K562 (cell line): ENCODE measurements around the gene CDADC1.

Experiments
- CBX2 ChIP-seq: fragments of 200-600 bp; sonication (generic); IDR thresholded peaks from one replicate; pipeline ENCODE4 v1.6.1; 2012; ENCODE audit warnings: mild to moderate bottlenecking, low read length, inconsistent platforms; ENCODE audit not compliant: insufficient read depth, poor library complexity, severe bottlenecking
- DPF2 ChIP-seq: fragments of 450-650 bp; IDR thresholded peaks from 2 replicates; pipeline ENCODE4 v1.6.1; 2016
- RHOXF2B ChIP-seq: fragments of 250-450 bp; sonication (Bioruptor Pico); conservative IDR thresholded peaks from 2 replicates; pipeline ENCODE4 v1.5.1; 2021
- SMAD1 ChIP-seq: fragments of 150-350 bp; IDR thresholded peaks from 2 replicates; pipeline ENCODE4 v1.6.1; 2014; ENCODE audit warnings: low read length, low read depth; ENCODE audit not compliant: partially characterized antibody
- SNAPC5 ChIP-seq: fragments of 250-450 bp; sonication (Bioruptor Pico); IDR thresholded peaks from 2 replicates; pipeline ENCODE4 v1.8.0; 2021; ENCODE audit warnings: moderate library complexity, mild to moderate bottlenecking, inconsistent platforms
- YY1 ChIP-seq, 3 experiments: IDR thresholded peaks; 2 replicates each; pipeline ENCODE4 v1.6.1; 2011; ENCODE audit warnings: low read length in 2 of 3, mild to moderate bottlenecking in 2 of 3, moderate library complexity in 2 of 3, borderline replicate concordance in 1 of 3, control low read depth in 1 of 3, low read depth in 1 of 3; ENCODE audit not compliant: insufficient read depth in 3 of 3, insufficient replicate concordance in 2 of 3, control insufficient read depth in 1 of 3, insufficient read length in 1 of 3; ENCODE audit errors: extremely low read depth in 1 of 3
- TF ChIP-seq, protein P1 (sequence below): fragments of 250-450 bp; sonication (Bioruptor Pico); IDR thresholded peaks from 2 replicates; pipeline ENCODE4 v1.8.0; 2022; ENCODE audit warnings: inconsistent platforms
- TF ChIP-seq, protein P2 (sequence below): sonication (generic); formaldehyde crosslinking; IDR thresholded peaks from 2 replicates; pipeline ENCODE4 v1.9.0; 2022; ENCODE audit warnings: mild to moderate bottlenecking, missing genetic modification reagents
- TF ChIP-seq, protein P3 (sequence below), 2 experiments: IDR thresholded peaks in 1 of 2; conservative IDR thresholded peaks in 1 of 2; 2 replicates each; pipeline ENCODE4 v1.6.1; 2016; ENCODE audit warnings: low read depth in 2 of 2, mild to moderate bottlenecking in 1 of 2, missing compliant biosample characterization in 1 of 2, missing genetic modification characterization in 1 of 2, moderate library complexity in 1 of 2

- no peak for TF ChIP-seq YY1 (IDR thresholded peaks at IDR 0.05; ENCODE audit: borderline replicate concordance in 1 of 3, control insufficient read depth in 1 of 3, extremely low read depth in 1 of 3, insufficient read depth in 3 of 3, insufficient read length in 1 of 3, insufficient replicate concordance in 2 of 3, low read depth in 1 of 3, low read length in 2 of 3)
- no peak for TF ChIP-seq RHOXF2B
- TF ChIP-seq, protein P1, sequence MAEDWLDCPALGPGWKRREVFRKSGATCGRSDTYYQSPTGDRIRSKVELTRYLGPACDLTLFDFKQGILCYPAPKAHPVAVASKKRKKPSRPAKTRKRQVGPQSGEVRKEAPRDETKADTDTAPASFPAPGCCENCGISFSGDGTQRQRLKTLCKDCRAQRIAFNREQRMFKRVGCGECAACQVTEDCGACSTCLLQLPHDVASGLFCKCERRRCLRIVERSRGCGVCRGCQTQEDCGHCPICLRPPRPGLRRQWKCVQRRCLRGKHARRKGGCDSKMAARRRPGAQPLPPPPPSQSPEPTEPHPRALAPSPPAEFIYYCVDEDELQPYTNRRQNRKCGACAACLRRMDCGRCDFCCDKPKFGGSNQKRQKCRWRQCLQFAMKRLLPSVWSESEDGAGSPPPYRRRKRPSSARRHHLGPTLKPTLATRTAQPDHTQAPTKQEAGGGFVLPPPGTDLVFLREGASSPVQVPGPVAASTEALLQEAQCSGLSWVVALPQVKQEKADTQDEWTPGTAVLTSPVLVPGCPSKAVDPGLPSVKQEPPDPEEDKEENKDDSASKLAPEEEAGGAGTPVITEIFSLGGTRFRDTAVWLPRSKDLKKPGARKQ (CRISPR knock-in tag), result no peak
- TF ChIP-seq DPF2, result no peak
- no peak for TF ChIP-seq CBX2
- TF ChIP-seq, protein P2, sequence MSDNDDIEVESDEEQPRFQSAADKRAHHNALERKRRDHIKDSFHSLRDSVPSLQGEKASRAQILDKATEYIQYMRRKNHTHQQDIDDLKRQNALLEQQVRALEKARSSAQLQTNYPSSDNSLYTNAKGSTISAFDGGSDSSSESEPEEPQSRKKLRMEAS (CRISPR knock-in tag), result no peak
- TF ChIP-seq, protein P3, sequence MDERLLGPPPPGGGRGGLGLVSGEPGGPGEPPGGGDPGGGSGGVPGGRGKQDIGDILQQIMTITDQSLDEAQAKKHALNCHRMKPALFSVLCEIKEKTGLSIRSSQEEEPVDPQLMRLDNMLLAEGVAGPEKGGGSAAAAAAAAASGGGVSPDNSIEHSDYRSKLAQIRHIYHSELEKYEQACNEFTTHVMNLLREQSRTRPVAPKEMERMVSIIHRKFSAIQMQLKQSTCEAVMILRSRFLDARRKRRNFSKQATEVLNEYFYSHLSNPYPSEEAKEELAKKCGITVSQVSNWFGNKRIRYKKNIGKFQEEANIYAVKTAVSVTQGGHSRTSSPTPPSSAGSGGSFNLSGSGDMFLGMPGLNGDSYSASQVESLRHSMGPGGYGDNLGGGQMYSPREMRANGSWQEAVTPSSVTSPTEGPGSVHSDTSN (CRISPR knock-in tag; IDR thresholded peaks at IDR 0.05; ENCODE audit: low read depth), result no peak
- TF ChIP-seq, protein P3 (tag; conservative IDR thresholded peaks at IDR 0.05; ENCODE audit: low read depth), result no peak
- TF ChIP-seq SMAD1, result no peak
- TF ChIP-seq SNAPC5 (CRISPR knock-in tag), result no peak
Measured at GRCh38 chr13:49311816-49312215, 64.1 kb downstream of the CDADC1 start.
